GM12892 (cell line): Measurements from ENCODE around the gene YBX1.

Source experiments
- POLR2AphosphoS5 ChIP-seq: IDR thresholded peaks from 2 replicates; pipeline ENCODE4 v1.6.1; 2011; ENCODE audit warnings: low read depth, low read length, control low read depth
- TAF1 ChIP-seq: IDR thresholded peaks from 2 replicates; pipeline ENCODE4 v1.6.1; 2011; ENCODE audit warnings: low read depth, mild to moderate bottlenecking, control low read depth, low read length, borderline replicate concordance

DNA sequence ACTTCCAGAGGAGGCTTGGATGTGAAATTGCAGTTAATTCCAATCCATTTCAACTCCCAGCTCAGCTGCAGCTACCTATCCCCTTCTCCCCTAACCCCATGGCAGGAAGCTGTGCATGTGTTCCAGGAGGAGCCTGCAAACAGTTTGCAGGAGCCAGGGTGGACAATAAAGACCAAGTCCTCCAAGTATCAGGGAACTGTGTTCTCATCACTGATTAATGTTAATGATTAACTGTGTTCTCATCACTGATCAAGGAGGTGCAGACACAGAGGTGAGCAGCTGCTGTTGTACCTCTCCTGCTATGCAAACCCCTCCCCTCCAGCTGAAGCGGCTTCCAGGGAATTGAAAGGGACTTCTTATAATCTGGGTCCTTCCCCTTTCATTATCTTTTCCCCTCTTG lies 38.6 kb downstream of the YBX1 start:
- TF ChIP-seq TAF1 (no peak), POLR2AphosphoS5 (no peak)
